Adipose tissue (tissue), 3 donors: Measurements from ENCODE around the gene F5. TPM values are rescaled to one million over a fixed set of nuclear protein-coding genes. Genes with fewer than 3 reads are reported as not detected.

Experiments used
- H3K27ac ChIP-seq: one replicate; pipeline ENCODE4 v1.5.1; 2013; ENCODE audit warnings: low read depth, low read length
- WGBS, 3 donors: extraction: QIAGEN DNeasy Blood & Tissue Kit; methylation state at CpG; one replicate each; pipeline ENCODE4 v1.1.7; 2013; 5-methylcytosine and 5-hydroxymethylcytosine counted together
- polyA plus RNA-seq, 3 donors: library from polyadenylated mRNA; stranded (reverse); fragments of 200-250 nt; gene quantifications; one replicate each; pipeline ENCODE4 v1.2.3, GENCODE V29; 2013
- donor health status: healthy with polysubstance abuse.
- donor health status: Bipolar disorder and iron deficiency.
- donor health status: healthy.

The F5 gene
- polyA plus RNA-seq, 3 donors, result 0.22 to 3.6 (median 0.67) TPM

DNA sequence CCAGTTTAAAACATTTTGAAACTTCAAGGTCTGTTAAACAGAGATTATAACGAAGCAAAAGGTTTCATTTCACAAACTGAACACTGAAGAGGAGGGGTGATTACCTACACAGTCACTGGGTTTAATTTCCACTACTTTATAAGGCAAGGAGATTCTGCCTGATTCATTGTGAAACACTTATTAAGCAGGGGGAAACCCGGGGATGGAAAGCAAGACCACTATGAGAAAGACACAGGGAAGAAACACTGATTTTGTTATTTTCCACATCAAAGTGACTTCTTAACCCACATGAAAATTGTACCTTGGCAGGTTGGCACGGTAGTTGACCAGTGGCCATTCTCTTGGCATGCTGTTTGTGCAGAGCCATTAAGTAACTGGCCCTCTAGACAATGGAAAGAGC, 8.1 kb upstream of the F5 start:
- no peak overlapping the region for H3K27ac ChIP-seq
- WGBS, 3 donors, result 52 to 69% (median 66%) methylated on average over 3 of the region's 3 CpGs

- 77 to 90% (median 87%) methylated on average over 5 of the region's 5 CpGs for WGBS, 3 donors
- no peak overlapping the region for H3K27ac ChIP-seq
Measured at GRCh38 chr1:169590932-169591331, 4.7 kb upstream of the F5 start.

- H3K27ac ChIP-seq, result no peak overlapping the region
- 74 to 82% (median 79%) methylated on average over 4 of the region's 4 CpGs for WGBS, 3 donors
Measured at GRCh38 chr1:169588785-169589485, 2.7 kb upstream of the F5 start.

DNA sequence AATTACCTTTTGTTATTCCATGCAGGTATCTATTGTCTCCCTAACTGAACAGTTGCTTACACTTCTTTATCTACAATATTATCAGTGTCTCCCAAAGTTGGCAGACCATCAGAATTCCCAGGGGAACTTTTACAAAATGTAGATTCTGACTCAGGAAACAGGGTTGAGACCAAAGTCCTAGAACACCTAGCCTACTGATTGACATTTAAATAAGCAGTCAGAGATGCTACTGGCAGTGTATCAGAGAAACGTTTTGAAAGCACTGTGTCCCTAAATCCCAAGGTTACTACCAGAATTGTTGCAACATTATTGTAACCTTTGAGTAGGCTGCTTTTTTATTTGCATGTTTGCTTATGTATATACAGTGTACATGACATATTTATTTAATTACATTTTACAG, 1.8 kb upstream of the F5 start:
- H3K27ac ChIP-seq, result no peak overlapping the region
- WGBS, 3 donors, result 12 to 36% (median 33%) methylated on average over 1 of the region's 1 CpG

GRCh38 chr1:169586067-169586394, 250 bp downstream of the F5 start:
- no peak overlapping the region for H3K27ac ChIP-seq
- 14 to 24% (median 18%) methylated on average over 5 of the region's 5 CpGs for WGBS, 3 donors

DNA sequence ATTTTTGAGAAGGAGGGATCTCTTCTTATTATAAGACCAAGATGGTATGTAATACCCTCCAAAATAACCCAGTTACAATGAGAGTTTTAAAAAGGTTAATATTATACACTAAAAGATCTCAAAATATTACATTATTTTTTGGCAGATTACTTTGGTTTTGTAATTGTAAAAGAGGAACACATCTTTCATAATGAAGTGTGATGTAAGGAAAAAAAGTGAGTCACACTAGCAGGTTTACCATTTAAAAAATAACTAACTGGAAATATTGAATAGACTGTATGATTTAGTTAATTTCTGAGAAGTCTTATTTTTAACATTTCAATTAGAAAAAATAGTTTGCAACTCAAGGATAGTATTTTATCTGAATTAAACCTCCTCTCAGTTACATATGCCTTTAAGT, 1.1 kb downstream of the F5 start:
- H3K27ac ChIP-seq, result no peak overlapping the region

DNA sequence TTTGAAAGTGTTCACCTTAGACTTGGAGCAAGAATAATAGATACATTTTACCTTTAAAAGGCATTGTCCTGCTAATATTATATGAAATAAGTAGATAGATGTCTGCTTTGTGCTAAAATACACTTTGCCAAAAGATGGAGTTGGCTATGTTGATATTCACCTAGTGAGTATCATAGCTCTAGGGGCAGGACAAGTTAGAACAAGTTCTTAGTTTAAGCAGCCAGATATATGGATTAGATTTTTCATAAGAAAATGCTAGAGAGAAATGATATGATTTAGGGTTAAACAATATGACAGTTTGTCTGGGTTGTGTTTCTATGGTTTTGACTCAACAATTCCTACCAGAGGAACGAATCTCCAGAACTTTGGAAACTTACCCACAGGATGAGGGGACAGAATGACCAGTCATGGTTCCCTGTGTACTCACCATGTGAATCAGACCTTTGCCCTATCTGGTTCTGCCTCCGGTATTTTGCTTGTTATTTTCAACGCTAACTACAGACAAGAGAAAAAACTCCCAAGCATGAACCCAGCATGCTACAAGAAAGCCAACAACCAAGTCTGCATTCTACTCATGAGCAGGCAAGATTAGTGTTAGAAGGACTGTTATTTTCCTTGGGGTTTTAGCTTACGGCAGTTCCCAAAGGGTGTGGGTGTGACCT, 1.7 kb downstream of the F5 start:
- H3K27ac ChIP-seq, result no peak overlapping the region
- 42 to 56% (median 43%) methylated on average over 4 of the region's 4 CpGs for WGBS, 3 donors

DNA sequence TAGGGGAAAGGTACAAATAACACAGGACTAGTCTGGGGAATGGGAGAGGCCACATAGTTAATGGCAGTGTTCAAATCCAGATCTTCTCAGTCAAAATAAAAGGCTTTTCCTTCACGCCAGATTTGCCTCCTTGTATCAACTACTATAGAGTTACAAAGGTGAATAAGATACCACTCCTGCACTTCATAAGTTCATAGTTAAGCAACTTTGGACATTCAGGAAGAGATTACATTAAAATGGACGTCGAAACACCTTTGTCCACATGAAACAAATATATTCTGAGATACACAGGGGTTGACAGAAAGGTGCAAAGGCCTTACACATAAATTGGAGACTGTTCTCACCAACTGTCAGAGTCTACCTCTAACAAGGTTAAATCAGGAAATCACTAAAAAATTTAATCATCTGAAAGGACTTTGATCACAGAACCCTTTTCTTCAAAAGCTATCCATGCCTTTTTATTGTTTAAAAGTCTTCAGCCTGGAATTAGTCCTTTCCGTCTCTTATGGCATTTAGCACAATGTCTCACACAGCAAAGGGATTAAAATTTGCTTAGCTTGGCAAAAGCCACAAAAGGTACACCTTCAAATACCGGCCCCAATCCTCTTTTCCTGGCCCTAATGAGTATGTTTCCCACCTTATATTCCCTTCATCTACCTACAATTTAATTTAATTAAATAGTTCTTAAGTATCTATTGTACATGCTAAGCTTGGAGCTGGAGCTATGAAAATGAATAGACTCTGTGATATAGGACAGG, 8.1 kb downstream of the F5 start:
- 75 to 81% (median 78%) methylated on average over 5 of the region's 5 CpGs for WGBS, 3 donors
- H3K27ac ChIP-seq, result no peak overlapping the region

GRCh38 chr1:169576935-169577331, 9.3 kb downstream of the F5 start:
- no peak overlapping the region for H3K27ac ChIP-seq
- WGBS, 3 donors, result 86 to 93% (median 87%) methylated on average over 1 of the region's 1 CpG

DNA sequence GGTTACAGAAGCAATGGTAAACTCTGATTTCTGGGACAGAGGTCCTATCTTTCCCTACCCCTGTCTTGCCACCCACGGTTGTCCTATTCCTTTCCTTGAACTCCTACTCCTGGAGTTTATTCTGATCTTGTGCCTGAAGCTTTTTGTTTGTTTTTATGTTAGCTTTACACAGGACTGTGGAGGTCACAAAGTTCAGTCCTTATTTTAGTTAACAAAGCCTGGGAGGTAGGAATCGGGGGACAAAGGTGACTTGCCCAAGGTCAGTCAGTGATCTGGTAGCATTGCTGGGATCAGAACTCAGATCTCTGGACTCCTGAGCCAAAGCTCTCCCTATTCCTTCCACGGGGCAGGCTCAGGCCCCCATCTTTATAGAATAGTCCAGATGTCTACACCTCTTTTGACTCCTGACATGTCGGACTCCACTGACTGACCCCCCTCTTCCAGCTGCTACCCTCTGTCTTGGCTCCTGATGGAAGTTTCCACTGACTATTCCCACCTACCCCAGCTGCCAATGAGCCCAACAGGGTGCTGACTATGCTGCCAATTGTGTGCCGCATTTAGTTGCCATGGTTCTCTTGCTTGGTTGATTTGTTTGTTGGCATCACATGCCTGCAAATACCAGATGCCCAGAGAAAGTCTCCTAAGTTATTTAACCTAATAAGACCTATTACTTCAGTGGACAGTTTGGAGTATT, 9.9 kb downstream of the F5 start:
- H3K27ac ChIP-seq, result no peak overlapping the region
- 72 to 85% (median 85%) methylated on average over 5 of the region's 5 CpGs for WGBS, 3 donors

DNA sequence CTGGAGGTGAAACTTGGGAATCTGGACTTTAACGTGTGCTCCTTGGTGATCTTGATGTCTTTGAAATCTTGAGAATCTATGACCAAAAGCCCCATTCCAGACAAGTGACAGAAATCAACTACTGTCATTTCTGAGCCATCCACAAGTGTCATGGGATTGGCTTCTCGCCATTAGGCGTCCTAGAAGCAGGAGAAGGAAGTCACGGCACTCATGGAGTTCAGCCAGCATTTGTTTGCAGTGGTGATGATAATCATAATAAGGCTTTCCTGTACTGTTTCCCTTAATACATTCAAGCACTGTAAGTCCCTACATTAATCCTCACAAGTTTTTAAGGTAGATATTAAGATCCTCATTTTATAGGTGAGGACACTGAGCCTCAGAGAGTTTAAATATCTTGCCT, 11.9 kb downstream of the F5 start:
- WGBS, 3 donors, result 44 to 57% (median 44%) methylated on average over 4 of the region's 4 CpGs
- H3K27ac ChIP-seq, result no peak overlapping the region

DNA sequence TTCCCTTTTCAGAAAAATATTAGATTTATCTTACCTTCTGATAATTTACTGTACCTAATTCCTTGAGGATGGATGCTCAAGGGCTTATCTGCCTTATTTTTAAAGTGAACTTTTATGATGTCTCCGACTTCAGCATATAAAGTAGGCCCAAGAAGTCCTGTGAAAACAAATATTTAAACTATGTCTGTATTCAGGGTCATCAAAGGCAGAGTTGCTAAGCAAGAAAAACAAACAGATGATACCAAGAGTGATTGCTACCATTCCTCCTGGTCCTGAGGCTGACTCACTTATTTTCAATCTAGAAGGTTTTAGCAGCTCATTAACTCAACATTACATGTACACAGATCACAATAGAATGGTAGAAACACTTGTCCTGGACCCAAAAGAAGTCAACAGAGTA, 14.1 kb downstream of the F5 start:
- 34 to 68% (median 55%) methylated on average over 1 of the region's 1 CpG for WGBS, 3 donors

GRCh38 chr1:169571450-169571849, 14.8 kb downstream of the F5 start:
- 79 to 81% (median 79%) methylated on average over 3 of the region's 3 CpGs for WGBS, 3 donors
- H3K27ac ChIP-seq, result no peak overlapping the region

More for the DNA sequence above, 14.1 kb downstream of the F5 start:
- H3K27ac ChIP-seq, result no peak overlapping the region

GRCh38 chr1:169570172-169570574, 16.1 kb downstream of the F5 start:
- WGBS, 3 donors, result 31 to 54% (median 53%) methylated on average over 1 of the region's 1 CpG
- no peak overlapping the region for H3K27ac ChIP-seq

- WGBS, 3 donors, result 15 to 67% (median 47%) methylated on average over 1 of the region's 1 CpG
- H3K27ac ChIP-seq, result no peak overlapping the region
Measured at GRCh38 chr1:169568497-169568896, 17.8 kb downstream of the F5 start.

- no peak overlapping the region for H3K27ac ChIP-seq
- WGBS, 3 donors, result 65 to 88% (median 79%) methylated on average over 3 of the region's 3 CpGs
Measured at GRCh38 chr1:169565335-169566271, 20.7 kb downstream of the F5 start.

- no peak overlapping the region for H3K27ac ChIP-seq
Measured at GRCh38 chr1:169563650-169564049, 22.6 kb downstream of the F5 start.

- WGBS, 3 donors, result 90 to 95% (median 93%) methylated on average over 1 of the region's 1 CpG
- H3K27ac ChIP-seq, result no peak overlapping the region
Measured at GRCh38 chr1:169563019-169563615, 23.2 kb downstream of the F5 start.
